Head of caudate nucleus (tissue), 42 donors: Measurements from ENCODE around the gene NRIP2.

Experiments
- DNase-seq, 42 donors: peaks; one replicate each; pipeline versions ENCODE4 v3.0.0 to v3.0.0-alpha.2; 2020 to 2021; ENCODE audit warnings: mixed read lengths in 7 of 42
- intact Hi-C: fragments of 100-400 bp; cut with DNase I; formaldehyde crosslinking; loops from one replicate; pipeline ENCODE4 v1.15.0; 2022

Gene NRIP2

DNA sequence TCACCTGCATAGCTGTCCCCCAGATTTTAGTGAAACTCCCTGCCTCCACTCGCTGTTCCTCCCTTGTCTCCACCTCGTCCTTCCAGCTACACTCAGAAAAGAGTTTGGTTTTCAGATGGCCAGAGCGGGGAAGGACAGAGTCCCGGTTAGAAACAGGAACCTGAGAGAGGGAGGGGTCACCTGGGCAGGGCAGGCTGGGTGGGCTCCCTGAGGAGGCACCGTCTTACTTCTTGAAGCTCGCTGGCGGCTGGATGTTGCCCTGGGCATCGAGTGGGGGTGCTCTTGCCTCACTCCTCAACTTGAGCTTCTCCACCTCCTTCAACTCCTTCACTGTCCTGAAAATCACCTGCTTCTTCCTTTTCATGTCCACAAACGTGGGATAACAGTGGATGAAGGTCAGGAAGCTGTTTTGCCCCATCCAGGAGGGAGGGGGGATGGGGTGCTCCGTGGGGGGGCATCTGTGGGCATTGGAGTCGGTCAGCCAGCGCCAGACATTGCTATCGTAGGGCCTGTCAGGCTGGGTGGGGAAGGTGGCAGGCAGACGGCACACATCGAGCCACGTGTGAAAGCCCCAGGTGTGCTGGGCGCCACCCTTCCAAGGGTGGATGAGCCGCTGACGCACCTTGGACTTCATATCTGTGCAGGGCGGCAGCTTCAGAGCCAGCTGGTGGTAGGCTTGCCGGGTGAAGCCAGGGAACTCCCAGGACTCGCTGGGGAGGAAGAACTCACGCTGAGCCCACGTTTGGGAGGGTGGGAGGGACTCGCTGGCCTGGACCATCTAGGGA is 20.0 kb upstream of the NRIP2 start:
- intact Hi-C loops: loop anchor here (10.0 kb wide), 1 partner anchor 180 kb away; no protein-coding TSS in a partner anchor
- DNase-seq: no peak

DNA sequence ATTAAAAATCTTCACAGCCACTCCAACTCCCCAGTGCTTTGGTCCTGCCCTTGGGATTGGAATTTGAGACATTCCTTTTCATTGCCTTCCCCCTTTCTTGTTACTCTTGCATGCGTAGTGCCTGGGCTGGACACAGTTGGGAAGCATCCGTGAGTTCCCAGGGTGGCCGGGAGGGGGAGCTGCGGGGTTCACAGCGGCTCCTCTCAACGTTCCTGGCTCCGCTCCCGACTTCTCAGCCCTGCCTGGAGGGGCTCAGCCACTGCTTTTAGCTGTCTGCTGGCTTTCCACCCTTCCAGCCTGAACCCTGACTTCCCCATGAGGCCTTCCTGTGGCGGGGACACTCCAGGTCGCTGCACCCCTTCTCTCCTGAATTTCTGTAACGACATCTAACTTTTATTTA is 18.8 kb upstream of the NRIP2 start:
- intact Hi-C loops: loop anchor here (10.0 kb wide), 1 partner anchor 181 kb away; no protein-coding TSS in a partner anchor
- DNase-seq: peak; percentile 66 to 95 (median 87)

DNA sequence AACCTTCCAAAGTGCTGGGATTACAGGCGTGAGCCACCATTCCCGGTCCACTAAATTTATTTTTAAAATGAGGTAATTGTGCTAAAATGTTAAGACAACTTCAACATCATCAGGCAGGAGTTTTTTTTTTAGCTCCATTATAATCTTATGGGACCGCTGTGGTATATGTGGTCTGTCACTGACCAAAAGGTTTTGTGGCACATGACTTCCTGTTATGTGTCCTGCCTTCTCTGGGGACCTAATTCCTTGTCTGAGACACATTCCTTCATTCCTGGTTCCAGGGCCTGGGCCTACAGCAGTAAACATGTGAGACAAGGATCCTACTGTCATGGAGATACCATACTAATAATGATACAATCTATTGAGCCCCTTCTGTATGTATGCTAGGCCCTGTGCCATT is 17.1 kb upstream of the NRIP2 start:
- no peak for DNase-seq
- intact Hi-C loops: loop anchor here (10.0 kb wide), 1 partner anchor 183 kb away; no protein-coding TSS in a partner anchor

DNA sequence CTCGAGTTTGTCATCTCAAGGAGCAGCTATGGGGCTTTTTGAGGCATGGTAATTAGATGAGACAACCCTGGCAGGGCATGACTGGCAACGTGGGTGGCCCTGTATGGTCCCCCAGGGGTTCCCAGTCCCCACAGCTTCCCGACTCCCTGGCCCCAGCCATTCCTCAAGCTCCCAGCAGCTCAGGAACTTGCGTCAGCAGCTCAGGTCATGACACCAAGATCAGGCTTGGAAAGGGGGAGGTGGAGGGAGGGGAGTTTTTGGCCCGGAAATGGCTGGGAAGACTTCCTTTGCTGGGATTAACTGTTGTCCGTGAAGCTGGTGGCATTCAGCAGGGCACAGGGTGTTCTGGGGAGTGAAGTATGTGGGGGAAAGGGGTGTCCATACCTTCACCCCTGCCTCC is 10.4 kb upstream of the NRIP2 start:
- DNase-seq: no peak
- intact Hi-C loops: no loop called here

DNA sequence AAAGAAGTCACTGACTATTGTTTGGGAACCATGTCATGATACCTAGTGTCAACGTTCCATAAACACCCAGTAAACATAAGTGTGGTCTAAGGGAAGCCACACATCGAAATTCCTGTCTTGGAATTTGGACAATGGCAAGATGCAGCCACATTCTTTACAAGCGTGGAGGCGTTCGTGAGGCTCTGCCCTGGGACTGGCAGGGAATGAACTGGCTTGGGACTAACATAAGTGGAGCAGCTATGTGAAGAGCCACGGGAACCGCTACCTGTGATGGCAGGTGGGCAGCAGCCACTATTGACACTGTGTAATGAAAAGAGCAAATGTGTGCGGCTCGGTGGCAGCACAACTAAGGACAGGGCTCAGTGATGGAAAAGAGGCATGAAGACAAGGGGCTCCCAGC is 10.0 kb upstream of the NRIP2 start:
- intact Hi-C loops: no loop called here
- no peak for DNase-seq

DNA sequence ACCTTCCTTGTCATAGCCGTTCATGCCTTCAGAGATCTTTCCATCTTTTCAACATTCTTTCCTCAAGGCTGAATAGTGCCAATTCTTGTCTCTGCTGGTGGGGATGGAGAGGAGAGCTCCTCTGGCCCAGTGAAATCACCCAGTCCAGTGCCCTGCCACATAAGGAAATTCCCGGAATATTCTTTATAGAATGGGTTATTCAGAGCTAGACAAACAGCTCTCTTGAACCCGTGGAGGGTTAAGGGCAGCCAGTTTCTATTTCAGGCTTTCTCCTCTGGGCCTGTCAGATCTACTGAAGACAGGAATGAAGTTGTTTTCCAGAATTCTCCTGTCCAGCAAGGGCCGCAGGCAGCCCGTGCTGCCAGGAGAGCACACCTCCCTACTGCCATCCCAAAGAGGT is 8.1 kb upstream of the NRIP2 start:
- intact Hi-C loops: no loop called here
- no peak for DNase-seq

DNA sequence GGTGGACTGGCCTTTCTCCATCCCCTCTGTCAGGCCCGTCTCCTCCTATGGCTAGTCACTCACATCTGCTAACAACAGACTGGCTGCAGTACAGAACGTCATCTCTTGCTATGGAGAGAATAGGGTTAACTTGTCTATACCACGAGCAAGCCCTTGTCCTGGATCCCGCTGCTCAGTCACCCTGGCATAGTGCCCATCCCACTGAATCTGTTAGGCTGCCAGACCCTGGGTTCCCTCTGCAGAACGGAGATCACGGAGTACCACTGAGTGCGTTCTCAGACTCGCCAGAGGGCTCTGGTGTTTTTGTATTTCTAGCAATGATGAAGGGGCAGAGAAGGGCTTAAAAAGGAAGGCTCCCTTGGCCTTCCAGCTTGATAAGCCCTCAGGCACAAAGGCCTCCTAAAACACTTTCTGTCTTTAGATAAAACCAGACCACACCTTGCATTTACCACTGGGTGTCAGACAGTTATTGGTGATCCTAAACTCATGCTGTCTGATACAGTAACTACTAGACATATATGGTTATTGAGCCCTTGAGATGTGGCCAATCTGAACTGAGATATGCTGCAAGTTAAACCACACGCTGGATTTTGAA is 6.3 kb upstream of the NRIP2 start:
- intact Hi-C loops: no loop called here
- DNase-seq: peak in 9 of 42 donors; percentile 12 to 60 (median 22)

DNA sequence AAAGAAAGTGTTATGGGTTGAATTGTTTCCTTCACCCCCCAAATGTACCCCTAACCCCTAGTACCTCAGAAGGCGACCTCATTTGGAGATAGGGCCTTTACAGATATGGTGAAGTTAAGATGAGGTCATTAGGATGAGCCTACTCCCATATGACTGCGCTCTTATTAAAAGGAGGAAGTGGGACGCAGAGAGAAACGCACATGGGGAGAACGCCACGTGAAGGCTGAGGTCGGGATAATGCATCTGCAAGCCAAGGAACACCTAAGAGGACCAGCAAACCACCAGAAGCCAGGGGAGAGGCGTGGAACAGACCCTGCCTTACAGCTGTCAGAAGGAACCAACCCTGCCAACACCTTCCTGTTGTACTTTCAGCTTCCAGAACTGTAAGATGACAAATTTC is 1.7 kb upstream of the NRIP2 start:
- DNase-seq: no peak
- intact Hi-C loops: no loop called here

DNA sequence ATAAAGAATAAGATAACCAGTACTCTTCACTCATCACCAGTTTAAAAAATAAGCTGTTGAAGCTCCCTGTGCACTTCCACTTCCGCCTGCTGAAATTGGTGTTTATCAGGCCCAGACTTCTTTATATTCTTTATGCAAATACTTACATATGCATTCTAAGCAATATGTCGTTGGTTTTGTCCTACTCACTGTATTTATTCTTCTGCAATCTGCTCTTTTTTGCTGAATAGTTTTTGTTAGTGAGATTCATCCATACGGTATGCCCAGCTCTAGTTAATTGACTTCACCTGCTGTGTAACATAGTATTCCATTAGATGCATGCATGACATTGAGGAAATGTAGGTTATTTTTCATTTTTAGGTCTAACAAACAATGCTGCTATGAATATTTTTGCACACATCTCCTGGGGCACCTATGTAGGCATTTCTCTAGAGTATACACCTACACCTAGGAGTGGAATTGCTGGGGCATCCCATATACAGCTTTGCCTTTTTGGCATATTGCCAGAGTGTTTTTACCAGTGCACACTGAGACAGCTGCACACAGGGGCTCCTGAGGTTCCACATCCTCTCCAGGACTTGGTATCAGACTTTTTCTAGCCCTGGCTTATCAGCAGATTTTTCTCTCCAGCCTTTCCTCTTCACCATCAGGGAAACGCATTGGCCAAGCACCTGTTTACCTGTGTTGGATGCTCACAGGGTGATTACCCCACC is 1.0 kb upstream of the NRIP2 start:
- intact Hi-C loops: no loop called here
- DNase-seq: no peak

DNA sequence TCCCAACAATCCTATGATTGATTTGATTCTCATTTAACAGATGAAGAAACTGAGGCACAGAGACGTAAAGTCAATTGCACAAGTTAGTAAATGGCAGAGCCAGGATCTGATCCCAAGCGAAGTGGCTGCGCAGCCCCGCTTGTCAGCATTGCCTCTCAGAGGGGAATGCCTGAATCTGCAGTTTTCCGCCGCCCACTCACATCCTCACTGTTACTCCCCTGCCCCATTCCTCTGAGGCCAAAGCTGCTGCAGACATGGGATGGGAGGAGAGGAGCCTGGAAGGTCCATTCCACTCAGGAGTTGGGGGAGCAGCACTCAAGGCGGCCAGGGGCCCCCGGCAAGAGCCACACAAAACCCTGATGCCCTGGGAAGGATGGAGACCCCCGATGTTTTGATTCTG is 1.0 kb downstream of the NRIP2 start:
- DNase-seq: peak in 41 of 42 donors; percentile 8 to 76 (median 51)

DNA sequence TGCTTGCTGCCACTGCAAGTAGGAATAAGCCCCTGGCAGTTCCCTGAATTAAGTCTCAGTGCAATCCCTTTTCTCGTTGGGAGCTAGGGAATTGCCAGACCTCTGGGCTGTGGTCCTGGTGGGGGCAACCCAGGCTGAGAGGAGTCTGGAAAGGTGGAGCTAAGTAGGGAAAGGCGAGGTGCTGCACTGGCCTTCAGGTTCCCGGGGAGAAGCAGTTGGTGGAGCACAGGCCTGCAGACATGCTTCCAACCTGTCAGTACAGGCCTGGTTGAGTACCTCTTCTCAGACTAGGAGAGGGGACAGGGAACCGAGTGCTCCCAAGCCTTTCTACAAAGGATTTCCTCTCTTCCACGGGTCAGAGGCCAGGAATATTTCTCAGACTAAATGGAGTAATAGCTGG is 1.5 kb downstream of the NRIP2 start:
- intact Hi-C loops: no loop called here
- DNase-seq: peak in 2 of 42 donors; percentile 11 to 17

More for the DNA sequence above, 1.0 kb downstream of the NRIP2 start:
- intact Hi-C loops: no loop called here

DNA sequence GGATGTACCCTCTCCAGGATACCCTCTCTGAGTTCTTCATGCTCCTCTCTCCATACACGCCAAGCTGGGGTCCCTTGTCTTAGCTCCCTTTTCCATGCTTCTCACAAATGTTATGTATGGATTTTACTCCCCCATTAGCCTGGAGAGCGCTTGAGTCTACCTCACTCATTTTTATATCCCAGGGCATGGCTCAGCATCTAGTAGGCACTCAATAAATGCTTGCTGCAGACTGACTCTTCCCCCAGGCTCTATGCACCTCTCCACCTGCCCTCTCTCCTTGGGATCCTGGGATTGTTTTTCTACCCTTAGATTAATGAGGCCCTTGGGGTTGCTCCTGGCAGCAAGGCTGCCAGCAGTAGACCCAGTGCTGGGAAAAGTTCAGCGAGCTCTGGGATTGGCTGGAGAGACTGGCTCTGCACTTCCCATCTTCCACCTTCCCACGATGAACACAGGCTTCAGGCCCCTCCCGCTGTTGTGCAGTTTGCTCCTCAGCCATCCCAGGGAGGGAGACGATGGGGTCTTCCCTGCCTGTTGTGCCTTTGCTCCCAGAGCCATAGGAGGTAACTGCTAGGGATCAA is 2.2 kb downstream of the NRIP2 start:
- intact Hi-C loops: no loop called here
- no peak for DNase-seq

DNA sequence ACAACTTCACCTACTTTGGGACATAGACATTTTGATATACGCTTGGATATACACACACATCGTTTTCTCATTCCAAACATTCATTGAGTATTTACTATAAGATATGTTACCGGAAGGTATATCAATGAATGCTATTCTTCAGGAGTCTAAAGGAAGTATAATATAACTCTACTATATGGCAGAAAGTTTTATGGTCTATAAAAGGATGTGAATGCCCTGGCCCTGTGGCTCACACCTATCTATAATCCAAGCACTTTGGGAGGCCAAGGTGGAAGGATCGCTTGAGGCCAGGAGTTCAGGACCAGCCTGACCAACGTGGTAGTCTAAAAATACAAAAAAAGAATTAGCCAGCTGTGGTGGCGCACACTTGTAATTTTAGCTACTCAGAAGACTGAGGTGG is 5.6 kb downstream of the NRIP2 start:
- no peak for DNase-seq
- intact Hi-C loops: no loop called here

DNA sequence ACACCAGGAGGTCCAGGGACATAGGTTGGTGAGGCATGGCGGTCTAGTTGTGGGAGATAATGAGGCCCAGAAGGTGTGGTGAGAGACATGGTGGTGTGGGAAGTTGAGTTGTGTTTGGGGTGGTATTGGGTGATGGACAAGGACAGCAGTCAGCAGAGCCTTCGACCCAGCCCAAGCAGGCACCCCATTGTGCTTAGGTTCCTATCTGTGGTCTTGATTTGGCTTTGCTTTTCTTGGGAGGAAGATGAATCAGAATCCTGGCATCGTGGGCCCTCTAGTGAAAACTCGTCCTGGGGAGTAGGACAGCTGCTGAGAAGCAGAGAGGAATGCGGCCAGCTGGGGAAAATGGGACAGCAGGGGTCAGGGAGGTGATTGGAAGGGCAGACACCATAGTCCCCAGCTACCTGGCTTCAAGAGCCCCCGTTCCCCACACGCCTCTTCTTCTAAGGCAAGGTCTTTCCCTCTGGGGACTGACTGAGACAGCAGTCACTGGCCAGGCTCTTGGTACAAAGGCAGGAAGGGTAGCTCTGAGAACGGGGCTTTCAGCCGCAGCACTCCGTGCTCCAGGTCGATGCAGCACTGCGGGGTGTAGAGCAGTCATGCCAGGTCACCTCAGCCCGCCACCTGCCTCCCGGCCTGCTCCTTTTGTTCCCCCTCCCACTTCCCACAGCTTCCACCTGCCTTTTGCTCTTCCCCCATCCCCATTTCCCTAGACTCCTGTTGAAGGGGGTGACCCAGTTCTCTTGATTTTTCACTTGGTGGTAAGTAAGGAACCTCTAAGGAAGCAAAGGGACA is 7.9 kb downstream of the NRIP2 start:
- no peak for DNase-seq
- intact Hi-C loops: no loop called here

DNA sequence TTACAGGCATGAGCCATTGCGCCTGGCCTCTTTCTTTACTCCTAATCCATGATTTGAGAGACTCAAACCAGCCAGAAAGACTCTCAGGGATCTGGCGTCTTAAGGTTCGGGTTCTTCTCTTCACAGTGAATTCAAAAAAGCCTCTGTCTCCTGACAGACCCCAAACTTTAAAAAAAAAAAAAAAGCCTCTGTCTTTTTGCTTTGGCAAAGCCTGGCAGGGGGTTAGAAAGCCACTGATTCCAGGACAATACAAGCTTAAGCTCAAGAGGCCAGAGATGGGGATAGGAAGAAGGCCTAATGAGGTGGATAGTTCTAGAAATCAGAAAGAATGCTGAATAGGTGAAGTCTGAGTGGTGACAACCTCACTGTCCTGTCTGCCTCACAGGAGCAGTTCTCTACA is 8.8 kb downstream of the NRIP2 start:
- DNase-seq: no peak
- intact Hi-C loops: no loop called here

DNA sequence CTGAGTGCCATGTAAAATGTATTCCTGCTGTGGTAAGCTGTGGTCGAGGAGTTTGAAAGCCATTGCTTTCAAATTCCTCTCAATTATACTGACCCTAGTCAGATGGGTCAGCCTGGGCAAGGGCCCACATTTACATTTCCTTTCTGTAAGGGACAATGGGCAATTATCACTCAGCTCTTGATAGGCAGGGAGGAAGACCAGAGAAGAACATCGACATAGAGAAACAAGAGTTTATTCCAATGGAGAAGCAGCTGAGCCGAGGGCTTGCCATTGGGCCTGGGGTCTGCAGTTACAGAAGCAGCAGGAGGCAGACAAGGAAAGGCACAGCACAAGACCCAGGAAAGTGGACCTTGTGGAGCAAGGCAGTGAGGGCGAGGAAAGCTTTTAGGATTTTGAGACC is 9.7 kb downstream of the NRIP2 start:
- peak in 3 of 42 donors; percentile 15 to 54 (median 48) for DNase-seq
- intact Hi-C loops: no loop called here

DNA sequence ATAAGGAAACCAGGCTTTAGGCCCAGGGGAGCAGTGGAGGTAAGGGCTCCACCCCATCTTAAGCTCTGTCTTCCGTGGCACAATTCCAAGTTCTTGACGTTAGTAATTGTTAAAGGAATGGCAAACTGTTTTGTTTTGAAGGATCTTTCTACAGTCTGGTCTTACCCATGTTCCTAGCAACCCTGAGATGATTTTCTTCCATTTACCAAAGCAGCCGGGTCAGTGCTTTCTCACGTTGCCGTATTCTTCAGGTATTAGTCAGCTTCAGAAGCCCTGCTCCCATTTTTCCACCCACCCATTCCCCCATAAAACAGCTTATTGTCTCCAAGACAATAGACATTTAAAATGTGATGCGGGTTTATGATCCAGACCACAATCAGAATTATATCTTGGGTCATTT is 10.3 kb downstream of the NRIP2 start:
- intact Hi-C loops: no loop called here
- no peak for DNase-seq

DNA sequence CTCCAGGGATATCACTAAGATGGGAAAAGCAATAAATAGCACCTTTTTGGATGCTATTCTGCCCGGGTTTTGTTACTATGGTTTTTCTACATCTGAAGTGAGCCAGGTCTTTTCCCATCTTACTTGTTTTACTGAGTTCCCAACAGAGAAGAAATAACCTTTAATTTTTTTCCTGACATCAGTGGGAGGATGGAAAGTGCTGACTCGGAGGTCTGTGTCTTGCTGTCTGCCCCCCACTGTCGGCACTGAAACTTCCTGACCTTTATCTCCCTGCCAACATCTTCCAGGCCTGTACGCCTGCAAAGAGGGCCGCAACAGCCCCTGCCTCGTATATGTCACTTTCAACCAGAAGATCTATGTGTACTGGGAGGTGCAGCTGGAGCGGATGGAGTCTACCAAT is 11.4 kb downstream of the NRIP2 start:
- intact Hi-C loops: no loop called here
- DNase-seq: no peak

DNA sequence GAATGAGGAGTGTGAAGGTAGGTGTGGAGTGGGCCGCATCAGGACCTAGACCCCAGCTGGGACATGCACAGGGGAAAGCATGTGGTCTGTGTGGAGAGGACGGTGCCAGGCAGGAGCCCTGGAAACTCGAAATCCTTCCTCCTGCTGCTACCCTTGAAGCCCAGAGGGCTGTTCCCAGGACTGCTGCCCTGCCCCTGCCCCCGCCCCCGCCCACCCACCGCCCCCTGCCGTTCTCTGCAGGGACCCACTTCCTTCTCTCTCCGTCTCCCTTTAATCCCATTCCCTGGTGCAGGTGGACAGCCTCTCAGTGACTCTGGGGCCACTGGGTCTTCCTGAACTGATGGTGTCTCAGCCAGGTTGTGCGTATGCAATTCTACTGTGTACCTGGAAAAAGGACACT is 14.4 kb downstream of the NRIP2 start:
- DNase-seq: no peak

More for the DNA sequence above, 14.4 kb downstream of the NRIP2 start:
- intact Hi-C loops: no loop called here
